SU-DHL-6 (cell line): ENCODE measurements around the gene SMPDL3B.

Experiments
- H2AFZ ChIP-seq: fragments of 200-600 bp; sonication (generic); 2 replicates; pipeline ENCODE4 v1.6.1; 2014; ENCODE audit warnings: low read depth, mild to moderate bottlenecking, moderate library complexity, mixed read lengths, antibody characterized with exemption, low read length; ENCODE audit not compliant: severe bottlenecking
- H3F3A ChIP-seq: fragments of 200-600 bp; shearing (Covaris generic); 2 replicates; pipeline ENCODE4 v1.6.0; 2016; ENCODE audit warnings: antibody characterized with exemption, mild to moderate bottlenecking; ENCODE audit not compliant: insufficient read depth
- H3K27ac ChIP-seq: fragments of 200-600 bp; sonication (generic); 2 replicates; pipeline ENCODE4 v1.5.1; 2016; ENCODE audit warnings: low read depth, mild to moderate bottlenecking, low read length, moderate library complexity, mixed read lengths
- H3K27me3 ChIP-seq: fragments of 200-600 bp; sonication (generic), shearing (Covaris generic); 2 replicates; pipeline ENCODE4 v1.6.0; 2014; ENCODE audit warnings: mild to moderate bottlenecking, low read length
- H3K36me3 ChIP-seq: fragments of 200-600 bp; sonication (generic); 2 replicates; pipeline ENCODE4 v1.6.1; 2014; ENCODE audit warnings: mild to moderate bottlenecking, low read length, mixed read lengths
- H3K4me2 ChIP-seq: fragments of 300-600, 200-600 bp; shearing (Covaris generic), sonication (generic); 2 replicates; pipeline ENCODE4 v1.6.0; 2014; ENCODE audit warnings: low read length, low read depth, mild to moderate bottlenecking; ENCODE audit not compliant: poor library complexity, severe bottlenecking
- H3K4me3 ChIP-seq: fragments of 200-600 bp; sonication (generic); 2 replicates; pipeline ENCODE4 v1.5.1; 2014; ENCODE audit warnings: antibody characterized with exemption, low read length, mild to moderate bottlenecking, mixed read lengths; ENCODE audit not compliant: insufficient read depth, poor library complexity, severe bottlenecking
- H3K79me2 ChIP-seq: fragments of 200-600 bp; sonication (generic); 2 replicates; pipeline ENCODE4 v1.6.1; 2014; ENCODE audit warnings: mild to moderate bottlenecking, low read length, moderate library complexity; ENCODE audit not compliant: insufficient read depth
- H3K9ac ChIP-seq: fragments of 200-600 bp; sonication (generic); 2 replicates; pipeline ENCODE4 v1.7.0; 2014; ENCODE audit warnings: mild to moderate bottlenecking, low read length
- H3K9me2 ChIP-seq: fragments of 200-600 bp; sonication (generic); replicated peaks from 2 replicates; pipeline ENCODE4 v1.6.1; 2014; ENCODE audit warnings: low read length; ENCODE audit not compliant: insufficient read depth
- H3K9me3 ChIP-seq: fragments of 200-600 bp; sonication (generic); 2 replicates; pipeline ENCODE4 v1.6.1; 2014; ENCODE audit warnings: low read length, mixed read lengths; ENCODE audit not compliant: insufficient read depth
- H4K20me1 ChIP-seq: fragments of 200-600 bp; sonication (generic); 2 replicates; pipeline ENCODE4 v1.6.1; 2014; ENCODE audit warnings: low read depth, mild to moderate bottlenecking, antibody characterized with exemption, low read length, moderate library complexity, mixed read lengths
- EZH2phosphoT487 ChIP-seq: fragments of 200-600 bp; sonication (generic), shearing (Covaris generic); conservative IDR thresholded peaks from 2 replicates; pipeline ENCODE4 v1.6.1; 2018; ENCODE audit warnings: mild to moderate bottlenecking, antibody characterized with exemption, low read length, moderate library complexity, mixed read lengths
- TF ChIP-seq, protein P1 (sequence below): fragments of 200-600 bp; sonication (generic); IDR thresholded peaks from one replicate; pipeline ENCODE4 v1.5.1; 2017; ENCODE audit warnings: antibody characterized with exemption, mild to moderate bottlenecking, low read length, moderate library complexity; ENCODE audit not compliant: insufficient read depth, poor library complexity, severe bottlenecking

Gene SMPDL3B

DNA sequence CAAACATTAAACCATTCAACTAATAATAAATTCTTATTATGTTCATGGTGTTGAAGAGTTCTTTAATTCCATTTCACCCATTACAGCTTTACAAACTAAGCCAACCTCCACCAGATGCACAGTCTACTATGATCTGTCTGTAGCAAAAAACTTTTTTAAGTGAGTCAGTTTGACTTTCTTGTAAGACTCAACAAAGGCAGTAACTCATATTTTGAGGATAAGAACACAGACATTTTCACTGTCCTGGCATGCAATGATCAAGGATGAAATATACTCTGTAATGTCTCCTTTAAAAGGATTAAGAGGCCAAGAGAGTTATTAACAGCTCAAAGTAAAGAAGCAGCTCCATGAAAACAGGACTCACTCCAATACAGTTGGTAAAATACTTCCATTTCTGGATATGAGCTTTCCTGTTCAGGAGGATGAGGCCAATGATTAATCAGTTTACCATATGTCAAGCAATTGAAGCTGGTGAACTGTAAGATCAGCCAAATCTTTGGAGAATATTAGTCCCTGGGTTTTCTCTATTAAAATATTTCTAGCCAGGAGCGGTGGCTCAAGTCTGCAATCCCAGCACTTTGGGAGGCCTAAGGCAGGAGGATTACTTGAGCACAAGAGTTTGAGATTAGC lies 45.5 kb downstream of the SMPDL3B start:
- Histone ChIP-seq H3K9ac (no peak overlapping the region), H3K9me3 (no peaks in the 10 kb centered on the region), H4K20me1 (no peaks in the 10 kb centered on the region), H3K4me2 (no peak overlapping the region), H3F3A (peaks cover 13% of the 10 kb centered on the region; the same call in 1 of the 2 replicates), H3K27ac (no peak overlapping the region), H2AFZ (no peak overlapping the region), H3K36me3 (0 out of 2 replicates have a peak, but pooled peaks cover 3% of the 10 kb centered on the region), H3K27me3 (no peaks in the 10 kb centered on the region), H3K79me2 (no peaks in the 10 kb centered on the region), H3K9me2 (no peaks in the 10 kb centered on the region), H3K4me3 (no peak overlapping the region)
- TF ChIP-seq EZH2phosphoT487: no peak
- TF ChIP-seq, protein P1, sequence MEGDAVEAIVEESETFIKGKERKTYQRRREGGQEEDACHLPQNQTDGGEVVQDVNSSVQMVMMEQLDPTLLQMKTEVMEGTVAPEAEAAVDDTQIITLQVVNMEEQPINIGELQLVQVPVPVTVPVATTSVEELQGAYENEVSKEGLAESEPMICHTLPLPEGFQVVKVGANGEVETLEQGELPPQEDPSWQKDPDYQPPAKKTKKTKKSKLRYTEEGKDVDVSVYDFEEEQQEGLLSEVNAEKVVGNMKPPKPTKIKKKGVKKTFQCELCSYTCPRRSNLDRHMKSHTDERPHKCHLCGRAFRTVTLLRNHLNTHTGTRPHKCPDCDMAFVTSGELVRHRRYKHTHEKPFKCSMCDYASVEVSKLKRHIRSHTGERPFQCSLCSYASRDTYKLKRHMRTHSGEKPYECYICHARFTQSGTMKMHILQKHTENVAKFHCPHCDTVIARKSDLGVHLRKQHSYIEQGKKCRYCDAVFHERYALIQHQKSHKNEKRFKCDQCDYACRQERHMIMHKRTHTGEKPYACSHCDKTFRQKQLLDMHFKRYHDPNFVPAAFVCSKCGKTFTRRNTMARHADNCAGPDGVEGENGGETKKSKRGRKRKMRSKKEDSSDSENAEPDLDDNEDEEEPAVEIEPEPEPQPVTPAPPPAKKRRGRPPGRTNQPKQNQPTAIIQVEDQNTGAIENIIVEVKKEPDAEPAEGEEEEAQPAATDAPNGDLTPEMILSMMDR: no peak

DNA sequence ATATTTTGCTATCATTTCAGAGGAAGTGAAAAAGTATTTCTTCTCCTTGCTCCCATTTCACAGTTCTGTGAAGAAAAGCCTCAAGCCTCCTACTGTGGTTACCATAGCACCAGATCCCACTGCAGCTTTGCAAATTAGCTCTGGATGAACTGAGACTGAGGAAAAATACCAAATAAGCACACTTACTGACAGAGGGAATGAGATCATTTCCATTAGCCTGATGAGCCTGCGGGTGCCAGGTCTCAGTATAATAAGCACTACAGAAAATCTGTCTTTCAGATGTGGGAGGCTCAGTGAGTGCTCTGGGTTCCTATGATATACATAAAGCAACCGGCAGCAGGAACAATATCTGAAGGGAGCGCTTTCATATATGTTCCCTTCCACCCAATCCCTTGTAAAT lies 46.3 kb downstream of the SMPDL3B start:
- Histone ChIP-seq H3K27ac (no peak overlapping the region), H3K9me3 (no peaks in the 10 kb centered on the region), H3K36me3 (0 out of 2 replicates have a peak, but pooled peaks cover 3% of the 10 kb centered on the region), H3K4me2 (no peak overlapping the region), H3K4me3 (no peak overlapping the region), H3K9me2 (no peaks in the 10 kb centered on the region), H3K79me2 (no peaks in the 10 kb centered on the region), H2AFZ (no peak overlapping the region), H3F3A (peaks cover 13% of the 10 kb centered on the region; the same call in 1 of the 2 replicates), H4K20me1 (no peaks in the 10 kb centered on the region), H3K9ac (no peak overlapping the region), H3K27me3 (no peaks in the 10 kb centered on the region)
- no peak for TF ChIP-seq EZH2phosphoT487
- TF ChIP-seq, protein P1: no peak

DNA sequence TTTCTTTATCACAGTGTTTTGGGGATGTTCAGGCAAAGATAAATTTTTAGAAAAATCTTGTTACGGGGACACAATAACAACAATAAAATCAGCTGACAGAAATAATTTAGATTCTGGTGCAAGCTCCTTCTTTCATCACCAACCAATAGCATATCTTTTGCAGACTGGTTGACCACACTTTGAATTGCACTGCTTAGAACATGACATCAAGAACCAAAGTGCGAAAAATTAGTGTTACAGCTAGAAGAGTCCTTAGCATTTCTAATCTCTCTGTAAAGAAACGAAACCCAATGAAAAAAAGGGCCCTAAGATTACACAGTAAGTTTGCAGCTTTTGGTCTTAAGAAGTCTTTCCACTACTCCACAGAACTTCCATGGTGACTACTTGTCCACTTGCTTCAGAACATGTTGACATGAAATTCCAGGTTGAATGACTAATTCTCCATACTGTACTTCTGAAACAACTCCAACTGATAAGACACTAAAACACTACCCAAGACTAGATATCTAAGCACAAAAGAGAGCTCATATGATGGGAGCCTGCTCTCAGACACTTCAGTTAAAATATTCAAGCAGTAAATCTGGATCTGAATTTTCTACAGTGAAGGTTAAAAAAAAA lies 56.2 kb downstream of the SMPDL3B start:
- Histone ChIP-seq H4K20me1 (no peaks in the 10 kb centered on the region), H3K4me3 (no peak overlapping the region), H3K4me2 (no peak overlapping the region), H3K79me2 (no peaks in the 10 kb centered on the region), H3K9me3 (no peaks in the 10 kb centered on the region), H3F3A (no peaks in the 10 kb centered on the region), H3K9me2 (no peaks in the 10 kb centered on the region), H3K9ac (no peak overlapping the region), H2AFZ (no peak overlapping the region), H3K36me3 (peaks cover 45% of the 10 kb centered on the region), H3K27me3 (no peaks in the 10 kb centered on the region), H3K27ac (no peak overlapping the region)
- TF ChIP-seq EZH2phosphoT487: no peak
- TF ChIP-seq, protein P1: no peak
